ENCODE measurements around the gene CYTH3.

DNA sequence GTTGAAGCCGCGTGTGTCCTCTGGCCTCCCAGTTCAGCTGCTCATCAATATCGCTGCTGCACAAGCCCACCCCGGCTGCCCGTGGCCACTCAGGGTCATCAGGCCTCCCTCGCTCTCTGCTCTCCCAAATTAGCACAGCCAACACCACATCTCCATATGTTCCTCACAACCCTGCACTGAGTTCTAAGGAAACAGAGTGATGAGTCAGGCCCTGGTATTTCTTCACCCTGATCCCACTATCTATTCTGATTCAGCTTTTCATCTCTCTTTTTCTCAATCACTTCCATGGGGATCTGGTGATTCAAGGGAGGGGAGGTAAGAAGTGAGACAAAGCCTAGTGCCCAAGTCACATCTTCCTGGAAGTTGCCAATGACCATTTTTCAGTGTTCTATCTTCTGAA, 23.8 kb downstream of the CYTH3 start:
- TF ChIP-seq ATF3 (IDR thresholded peaks at IDR 0.05), result no peak
- TF ChIP-seq, protein P1, sequence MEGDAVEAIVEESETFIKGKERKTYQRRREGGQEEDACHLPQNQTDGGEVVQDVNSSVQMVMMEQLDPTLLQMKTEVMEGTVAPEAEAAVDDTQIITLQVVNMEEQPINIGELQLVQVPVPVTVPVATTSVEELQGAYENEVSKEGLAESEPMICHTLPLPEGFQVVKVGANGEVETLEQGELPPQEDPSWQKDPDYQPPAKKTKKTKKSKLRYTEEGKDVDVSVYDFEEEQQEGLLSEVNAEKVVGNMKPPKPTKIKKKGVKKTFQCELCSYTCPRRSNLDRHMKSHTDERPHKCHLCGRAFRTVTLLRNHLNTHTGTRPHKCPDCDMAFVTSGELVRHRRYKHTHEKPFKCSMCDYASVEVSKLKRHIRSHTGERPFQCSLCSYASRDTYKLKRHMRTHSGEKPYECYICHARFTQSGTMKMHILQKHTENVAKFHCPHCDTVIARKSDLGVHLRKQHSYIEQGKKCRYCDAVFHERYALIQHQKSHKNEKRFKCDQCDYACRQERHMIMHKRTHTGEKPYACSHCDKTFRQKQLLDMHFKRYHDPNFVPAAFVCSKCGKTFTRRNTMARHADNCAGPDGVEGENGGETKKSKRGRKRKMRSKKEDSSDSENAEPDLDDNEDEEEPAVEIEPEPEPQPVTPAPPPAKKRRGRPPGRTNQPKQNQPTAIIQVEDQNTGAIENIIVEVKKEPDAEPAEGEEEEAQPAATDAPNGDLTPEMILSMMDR (IDR thresholded peaks at IDR 0.05 in 2 of 3, conservative IDR thresholded peaks at IDR 0.05 in 1 of 3; ENCODE audit: borderline replicate concordance in 1 of 3, insufficient read depth in 1 of 3, low read depth in 2 of 3, low read length in 2 of 3), result no peak
- TF ChIP-seq, protein P2, sequence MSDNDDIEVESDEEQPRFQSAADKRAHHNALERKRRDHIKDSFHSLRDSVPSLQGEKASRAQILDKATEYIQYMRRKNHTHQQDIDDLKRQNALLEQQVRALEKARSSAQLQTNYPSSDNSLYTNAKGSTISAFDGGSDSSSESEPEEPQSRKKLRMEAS (IDR thresholded peaks at IDR 0.05), result no peak
